ENCODE results near the gene PBX3. TPM values are rescaled to one million over a fixed set of nuclear protein-coding genes. Genes with fewer than 3 reads are reported as not detected.
A peak's percentile ranks its signal among the peaks of the same experiment; 100 is the strongest.

Gene PBX3
- total and polyA plus RNA-seq, 2 of the 13 experiments (the other 11 are each of a cell fraction or from before 2014, with no cell fraction given), result 6.0 to 11.2 TPM

- no peak for TF ChIP-seq ZNF891 (CRISPR knock-in tag; IDR thresholded peaks at IDR 0.05)
- TF ChIP-seq ZNF280D (CRISPR knock-in tag; IDR thresholded peaks at IDR 0.05), result no peak
Observed at GRCh38 chr9:125889476-125890419, 142.6 kb downstream of the PBX3 start (continued).

GRCh38 chr9:125890826-125891225 is 143.7 kb downstream of the PBX3 start:
- whole genome bisulfite sequencing (ENCODE audit: low lambda C conversion rate), result 42% methylated on average over 1 of the region's 1 CpG
- intact Hi-C loops (cut with micrococcal nuclease; ENCODE audit: unreplicated experiment) (no loop called here), in situ Hi-C loops (cut with HindIII; ENCODE audit: extremely low pct_ligation_motif_present, low pct_unique_long_range_greater_than_20kb) (no loop called here)
- FAIRE-seq (no peak), DNase-seq (ENCODE audit: low spot score) (no peak), ATAC-seq (no peak)
- TF ChIP-seq REST (IDR thresholded peaks at IDR 0.05; ENCODE audit: borderline replicate concordance in 1 of 2, low read depth in 1 of 2, low read length in 2 of 2) (no peak), TEF (CRISPR knock-in tag; IDR thresholded peaks at IDR 0.05) (no peak), KMT2B (CRISPR knock-in tag; IDR thresholded peaks at IDR 0.05) (no peak)
- no TSS peak for BruUV-seq (replicated peaks)
- Histone ChIP-seq H3K27ac (ENCODE audit: extremely low read length, insufficient read depth, low read length) (no peak overlapping the region), H3K4me1 (ENCODE audit: insufficient read depth, low read length) (peaks cover 40% of the 10 kb centered on the region), H3K9me3 (ENCODE audit: low read length) (no peaks in the 10 kb centered on the region), H3K4me3 (replicated peaks in 1 of 3; ENCODE audit: insufficient read depth in 1 of 3, low read depth in 2 of 3, low read length in 3 of 3) (no peak overlapping the region), H3K4me2 (ENCODE audit: low read depth, low read length) (0 out of 2 replicates have a peak overlapping the region, but pooled peaks have one; percentile 98), H3K9ac (ENCODE audit: insufficient read depth, low read depth, low read length) (no peak overlapping the region), H3K79me2 (ENCODE audit: insufficient read depth, low read length) (no peaks in the 10 kb centered on the region), H2AFZ (ENCODE audit: low read length) (no peak overlapping the region), H3K36me3 (replicated peaks in 1 of 2; ENCODE audit: control insufficient read depth in 1 of 2, insufficient read depth in 2 of 2, low read length in 2 of 2) (no peaks in the 10 kb centered on the region), H3K27me3 (ENCODE audit: control insufficient read depth in 1 of 2, insufficient read depth in 2 of 2, low read length in 2 of 2) (no peaks in the 10 kb centered on the region), H4K20me1 (ENCODE audit: insufficient read depth, low read length) (no peaks in the 10 kb centered on the region)
- POLR2A ChIA-PET, result no interaction called here
- CTCF ChIA-PET (ENCODE audit: low intra/inter-chr PET ratio, low total read pairs), result no interaction called here

All from HepG2 (cell line).